ENCODE data around the gene DSE.

DSE gene

DNA sequence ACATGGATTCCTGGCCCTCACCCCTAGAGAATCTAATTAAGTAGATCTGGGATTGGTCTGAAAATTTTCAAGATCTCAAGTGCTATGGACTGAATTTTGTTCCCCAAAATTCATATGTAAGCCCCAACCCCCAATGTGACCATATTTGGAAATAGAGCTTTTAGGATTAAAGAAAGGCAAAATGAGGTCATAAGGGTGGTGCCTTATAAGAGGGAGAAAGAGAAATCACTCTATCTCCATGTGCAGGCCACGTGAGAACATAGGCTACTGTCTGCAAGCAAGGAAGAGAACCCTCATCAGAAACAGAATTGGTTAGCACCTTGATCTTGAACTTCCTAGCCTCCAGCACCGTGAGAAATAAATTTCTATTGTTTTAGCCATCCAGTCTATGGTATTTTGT, 8.5 kb upstream of the DSE start:
- FAIRE-seq = no peak
- TF ChIP-seq CTCF (IDR thresholded peaks at IDR 0.05; ENCODE audit: insufficient read depth, missing control alignments) = no peak
- DNase-seq (ENCODE audit: insufficient read length, low spot score) = no peak

GRCh38 chr6:116363759-116364158, 7.0 kb upstream of the DSE start:
- no peak for DNase-seq (ENCODE audit: insufficient read length, low spot score)
- TF ChIP-seq CTCF (IDR thresholded peaks at IDR 0.05; ENCODE audit: insufficient read depth, missing control alignments) = no peak
- no peak for FAIRE-seq

- TF ChIP-seq CTCF (IDR thresholded peaks at IDR 0.05; ENCODE audit: insufficient read depth, missing control alignments) = no peak
- no peak for FAIRE-seq
- no peak for DNase-seq (ENCODE audit: insufficient read length, low spot score)
These were observed 6.4 kb upstream of the DSE start for GRCh38 chr6:116364321-116364720.

DNA sequence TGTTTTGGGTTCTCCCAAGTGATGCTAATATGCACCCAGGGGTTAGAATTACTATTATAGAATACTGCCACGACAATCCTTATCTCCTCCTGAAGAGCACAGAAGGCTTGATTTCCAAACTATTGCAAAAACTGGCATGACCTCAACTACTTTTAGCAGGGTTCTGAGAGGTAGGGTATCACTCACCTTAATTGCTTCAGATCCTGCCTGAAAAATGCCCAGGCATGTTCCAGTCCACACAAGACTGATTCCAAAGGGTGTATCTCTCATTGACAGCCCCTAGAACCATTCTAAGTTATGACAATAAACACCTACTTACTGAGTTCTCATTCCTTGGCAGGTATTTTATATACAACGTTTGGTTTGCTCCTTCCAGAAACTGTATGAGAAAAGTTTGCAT, 5.0 kb upstream of the DSE start:
- no peak for TF ChIP-seq CTCF (IDR thresholded peaks at IDR 0.05; ENCODE audit: insufficient read depth, missing control alignments)
- FAIRE-seq (no peak), DNase-seq (ENCODE audit: insufficient read length, low spot score) (no peak)

GRCh38 chr6:116366740-116367275, 3.9 kb upstream of the DSE start:
- no peak for TF ChIP-seq CTCF (IDR thresholded peaks at IDR 0.05; ENCODE audit: insufficient read depth, missing control alignments)
- FAIRE-seq (no peak), DNase-seq (ENCODE audit: insufficient read length, low spot score) (no peak)

- no peak for TF ChIP-seq CTCF (IDR thresholded peaks at IDR 0.05; ENCODE audit: insufficient read depth, missing control alignments)
- DNase-seq (ENCODE audit: insufficient read length, low spot score) (no peak), FAIRE-seq (no peak)
These were observed 1.2 kb upstream of the DSE start for GRCh38 chr6:116369540-116369939.

- no peak for TF ChIP-seq CTCF (IDR thresholded peaks at IDR 0.05; ENCODE audit: insufficient read depth, missing control alignments)
- FAIRE-seq = no peak
- no peak for DNase-seq (ENCODE audit: insufficient read length, low spot score)
These were observed 585 bp upstream of the DSE start for GRCh38 chr6:116369964-116370759.
